DMS53 (cell line): ENCODE data around the gene EPN1.

Experiments
- DNase-seq: peaks from one replicate; lab custom pipeline; 2025; lab: John Stamatoyannopoulos, UW

EPN1 gene

GRCh38 chr19:55660991-55661390 lies 14.0 kb upstream of the EPN1 start:
- no peak for DNase-seq

- no peak for DNase-seq
Measured at GRCh38 chr19:55661826-55662225, 13.2 kb upstream of the EPN1 start.

GRCh38 chr19:55663846-55664536 lies 11.0 kb upstream of the EPN1 start:
- no peak for DNase-seq

GRCh38 chr19:55666343-55667005 lies 8.6 kb upstream of the EPN1 start:
- no peak for DNase-seq

- DNase-seq = no peak
Measured at GRCh38 chr19:55667006-55667381, 8.0 kb upstream of the EPN1 start.

- no peak for DNase-seq
Measured at GRCh38 chr19:55667511-55667910, 7.5 kb upstream of the EPN1 start.

GRCh38 chr19:55667958-55668357 lies 7.1 kb upstream of the EPN1 start:
- DNase-seq = peak; percentile 34

- DNase-seq = no peak
Measured at GRCh38 chr19:55668603-55669348, 6.2 kb upstream of the EPN1 start.

- no peak for DNase-seq
Measured at GRCh38 chr19:55669418-55670279, 5.4 kb upstream of the EPN1 start.

- DNase-seq = peak; percentile 47
Measured at GRCh38 chr19:55670280-55671053, 4.6 kb upstream of the EPN1 start.

GRCh38 chr19:55671054-55671378 lies 4.0 kb upstream of the EPN1 start:
- no peak for DNase-seq

GRCh38 chr19:55672418-55672817 lies 2.6 kb upstream of the EPN1 start:
- no peak for DNase-seq

GRCh38 chr19:55673465-55673864 lies 1.6 kb upstream of the EPN1 start:
- peak; percentile 52 for DNase-seq

- peak; percentile 48 for DNase-seq
Measured at GRCh38 chr19:55673889-55674288, 1.1 kb upstream of the EPN1 start.

GRCh38 chr19:55674459-55674840 lies 576 bp upstream of the EPN1 start:
- DNase-seq = peak; percentile 41

GRCh38 chr19:55675661-55676354 lies 782 bp downstream of the EPN1 start:
- no peak for DNase-seq

GRCh38 chr19:55676383-55676782 lies 1.4 kb downstream of the EPN1 start:
- no peak for DNase-seq

- no peak for DNase-seq
Measured at GRCh38 chr19:55676889-55677505, 2.0 kb downstream of the EPN1 start.

GRCh38 chr19:55677572-55678028 lies 2.6 kb downstream of the EPN1 start:
- no peak for DNase-seq

GRCh38 chr19:55678121-55678671 lies 3.2 kb downstream of the EPN1 start:
- DNase-seq = no peak
